ENCODE results near the gene PON1.

Gene PON1

DNA sequence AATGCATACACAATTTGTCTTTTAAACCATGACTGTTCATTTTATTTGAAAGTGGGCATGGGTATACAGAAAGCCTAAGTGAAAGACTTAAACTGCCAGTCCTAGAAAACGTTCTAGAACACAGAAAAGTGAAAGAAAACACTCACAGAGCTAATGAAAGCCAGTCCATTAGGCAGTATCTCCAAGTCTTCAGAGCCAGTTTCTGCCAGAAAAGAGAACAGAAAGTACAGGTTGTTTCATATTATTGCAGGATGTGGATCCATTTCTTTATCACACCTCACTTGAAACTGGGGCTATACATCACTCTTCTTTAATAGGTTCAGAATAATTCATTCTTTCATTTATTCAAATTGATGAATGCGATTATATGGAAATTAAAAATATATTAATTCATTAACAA lies 7.7 kb downstream of the PON1 start:
- no peak for DNase-seq

DNA sequence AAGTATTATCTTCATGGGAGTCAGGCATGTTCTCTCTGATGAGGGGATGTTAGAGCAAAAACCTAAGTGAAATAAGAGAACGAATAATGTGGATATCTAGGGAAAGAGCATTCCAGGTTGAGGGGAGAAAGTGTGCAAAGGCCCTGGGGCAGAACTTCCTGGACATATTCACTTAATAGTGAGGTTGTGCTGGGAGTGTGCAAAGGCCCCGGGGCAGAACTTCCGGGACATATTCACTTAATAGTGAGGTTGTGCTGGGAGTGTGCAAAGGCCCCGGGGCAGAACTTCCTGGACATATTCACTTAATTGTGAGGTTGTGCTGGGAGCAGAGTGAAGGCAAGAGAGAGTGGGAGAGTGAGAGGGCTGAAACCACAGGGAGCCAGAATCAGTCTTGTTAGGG lies 11.8 kb downstream of the PON1 start:
- DNase-seq, result no peak

DNA sequence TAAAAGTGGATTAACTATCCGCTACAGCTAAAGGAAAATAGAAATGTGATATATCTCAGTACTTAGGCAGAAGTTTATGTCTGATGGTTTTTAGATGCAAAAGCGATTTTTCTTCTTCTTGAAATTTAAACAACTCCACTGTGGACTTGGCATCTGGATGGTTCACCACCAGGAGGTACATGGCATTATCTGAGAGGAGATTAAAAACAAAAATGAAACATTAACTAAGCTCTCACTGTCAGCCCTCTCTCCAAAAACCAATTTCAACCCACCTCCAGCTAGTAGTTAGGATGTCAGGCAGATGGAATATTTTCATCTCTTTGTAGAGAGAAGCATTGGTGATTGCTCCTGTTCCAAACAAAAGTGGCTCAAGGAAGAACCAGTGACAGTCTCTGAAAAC lies 12.9 kb downstream of the PON1 start:
- DNase-seq, result no peak

DNA sequence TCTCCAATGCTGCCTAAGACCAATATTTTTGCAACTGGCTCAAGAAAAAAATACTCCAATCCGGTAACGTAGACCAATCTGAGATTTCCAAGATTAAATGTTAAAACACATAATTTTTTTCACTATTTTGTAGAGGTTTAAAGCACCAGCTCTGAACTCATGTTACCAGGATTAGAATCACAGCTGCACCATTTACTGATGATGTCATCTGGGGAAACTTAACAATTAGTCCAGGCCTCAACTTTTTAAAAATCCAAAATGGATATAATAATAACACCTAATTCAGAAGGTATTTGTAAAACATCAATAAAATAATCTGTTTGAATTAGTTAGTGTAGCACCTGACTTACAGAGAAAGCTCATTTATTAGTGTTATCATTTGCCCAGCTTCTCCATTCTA lies 14.4 kb downstream of the PON1 start:
- no peak for DNase-seq

DNA sequence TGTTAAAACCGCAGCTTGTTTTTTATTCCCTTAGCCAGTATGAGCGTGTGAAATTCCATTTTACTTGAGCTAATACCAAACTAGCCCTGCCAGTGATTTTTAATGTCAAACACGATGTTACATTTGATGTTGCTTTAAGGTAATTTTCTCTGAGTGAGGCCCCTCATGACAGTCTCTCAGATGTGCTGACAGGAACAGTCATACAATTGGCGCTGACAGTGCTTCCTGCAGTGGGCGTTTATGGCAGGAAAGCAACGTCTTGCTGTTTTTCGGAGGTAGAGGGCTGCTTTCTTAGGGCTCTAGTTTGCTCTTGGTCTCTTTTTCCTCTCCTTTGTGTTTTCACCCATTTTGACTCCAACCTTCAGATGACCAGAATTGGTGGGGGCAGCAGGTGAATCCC lies 19.3 kb downstream of the PON1 start:
- peak; percentile 3 for DNase-seq

DNA sequence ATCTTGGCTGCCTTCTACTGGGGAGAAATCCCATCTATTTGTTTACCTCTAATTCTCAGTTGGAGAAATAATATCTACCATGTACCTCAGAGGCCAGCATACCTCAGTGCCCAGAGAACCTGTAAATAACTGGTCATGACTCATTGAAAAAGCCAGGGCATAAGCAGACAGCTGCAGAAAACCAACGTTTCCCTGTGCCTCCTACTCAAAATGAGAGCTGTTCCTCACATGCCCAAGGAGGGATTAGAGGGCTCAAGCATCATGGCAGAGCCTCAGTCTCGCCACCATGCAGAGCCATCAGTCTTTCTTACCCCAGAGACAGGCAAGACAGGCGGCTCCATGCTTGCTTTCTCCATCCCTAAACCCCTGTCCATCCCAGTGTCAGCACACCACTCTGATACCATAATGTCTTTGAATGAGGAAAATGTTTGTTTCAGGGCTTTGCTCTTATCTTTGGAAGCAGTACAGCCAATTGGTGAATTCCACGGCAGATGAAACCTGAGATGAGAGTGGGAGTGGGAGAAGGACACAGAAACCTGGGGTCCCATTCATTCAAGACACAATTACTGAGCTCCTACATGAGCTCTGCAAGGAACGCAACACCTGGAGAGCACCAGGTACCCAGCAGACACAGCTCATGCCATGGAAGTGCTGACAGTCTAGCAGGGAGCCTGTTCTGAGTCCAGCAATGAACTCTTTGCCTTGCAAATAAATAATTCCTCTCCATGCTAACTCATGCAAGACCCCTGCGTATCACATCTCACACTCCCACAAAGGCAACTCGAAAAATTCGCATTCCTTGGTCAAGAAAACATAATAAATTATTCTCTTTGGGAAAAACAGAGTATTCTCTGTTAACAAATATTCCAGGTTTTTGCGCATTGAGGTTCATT lies 21.1 kb downstream of the PON1 start:
- no peak for DNase-seq

DNA sequence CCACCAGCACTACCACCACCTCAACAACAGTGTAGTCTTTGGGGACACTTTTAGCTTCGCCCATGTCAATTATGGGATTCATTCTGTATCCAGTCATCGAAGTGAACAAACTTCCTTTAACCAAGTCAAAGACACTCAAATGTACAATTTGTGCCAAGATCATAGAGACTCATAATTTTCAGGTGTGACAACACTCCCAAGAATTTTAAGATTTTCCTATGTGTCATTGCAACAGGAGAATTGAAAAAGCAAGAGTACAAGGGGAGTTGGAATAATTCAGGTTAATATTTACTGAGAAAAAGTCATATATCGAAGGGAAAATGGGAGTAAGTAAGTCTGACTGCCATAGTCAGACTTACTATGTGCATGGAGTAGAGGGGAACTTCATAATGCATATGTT lies 26.2 kb downstream of the PON1 start:
- DNase-seq, result no peak

DNA sequence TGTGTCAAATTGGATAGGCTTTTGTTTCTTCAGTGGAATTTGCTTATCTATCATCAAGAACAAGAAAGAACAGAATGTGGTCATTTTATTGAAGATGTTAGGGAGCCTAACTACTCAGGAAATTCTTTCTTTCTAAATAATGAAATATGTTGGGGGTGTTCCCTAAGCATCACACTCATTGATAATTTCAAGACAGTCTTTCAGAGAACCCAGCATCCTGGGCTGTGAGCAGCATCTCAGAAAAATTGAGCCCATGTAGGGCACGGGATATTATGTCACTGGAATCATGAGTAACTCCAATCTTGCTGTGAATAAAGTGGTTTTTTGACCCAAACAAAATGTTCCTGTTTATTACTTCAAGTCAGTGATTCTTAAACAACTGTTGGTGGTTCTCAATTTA lies 27.3 kb downstream of the PON1 start:
- no peak for DNase-seq

DNA sequence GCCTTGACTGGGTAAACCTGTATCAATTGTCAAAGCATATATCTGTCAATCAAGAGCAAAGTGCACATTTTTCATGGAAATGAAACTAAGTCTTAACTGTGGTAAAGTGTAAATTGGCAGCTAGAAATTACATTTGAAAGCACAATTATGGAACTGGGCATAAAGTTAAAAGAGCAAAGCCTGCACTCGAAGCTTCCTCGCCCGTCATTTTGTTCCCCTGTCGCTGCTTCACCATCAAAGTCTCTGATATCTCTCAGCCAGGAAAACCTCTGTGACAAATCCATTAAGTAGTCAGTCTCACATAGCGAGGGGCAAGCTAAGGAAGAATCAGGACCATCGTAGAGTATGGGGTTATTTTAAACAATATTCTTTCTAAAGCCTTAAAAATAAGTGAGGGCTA lies 27.9 kb downstream of the PON1 start:
- DNase-seq, result no peak

DNA sequence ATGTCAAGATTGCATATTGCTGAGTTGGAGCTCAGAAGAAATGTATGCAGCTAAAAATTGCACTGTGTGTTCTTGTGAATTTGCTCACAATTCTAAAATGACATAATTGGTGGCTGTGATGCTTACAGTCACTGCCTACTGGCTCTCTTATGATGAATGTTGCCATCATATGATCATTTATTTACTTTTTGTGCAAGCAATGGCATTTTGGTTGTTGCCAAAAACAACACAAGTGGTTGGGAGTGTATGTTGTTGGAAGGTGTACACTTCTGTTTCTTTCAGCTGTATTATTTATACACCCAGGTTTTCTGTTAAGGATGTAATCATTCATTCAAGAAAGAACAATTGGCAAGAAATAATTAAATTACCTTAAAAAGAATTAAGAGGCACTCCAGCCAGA lies 28.9 kb downstream of the PON1 start:
- DNase-seq, result no peak

DNA sequence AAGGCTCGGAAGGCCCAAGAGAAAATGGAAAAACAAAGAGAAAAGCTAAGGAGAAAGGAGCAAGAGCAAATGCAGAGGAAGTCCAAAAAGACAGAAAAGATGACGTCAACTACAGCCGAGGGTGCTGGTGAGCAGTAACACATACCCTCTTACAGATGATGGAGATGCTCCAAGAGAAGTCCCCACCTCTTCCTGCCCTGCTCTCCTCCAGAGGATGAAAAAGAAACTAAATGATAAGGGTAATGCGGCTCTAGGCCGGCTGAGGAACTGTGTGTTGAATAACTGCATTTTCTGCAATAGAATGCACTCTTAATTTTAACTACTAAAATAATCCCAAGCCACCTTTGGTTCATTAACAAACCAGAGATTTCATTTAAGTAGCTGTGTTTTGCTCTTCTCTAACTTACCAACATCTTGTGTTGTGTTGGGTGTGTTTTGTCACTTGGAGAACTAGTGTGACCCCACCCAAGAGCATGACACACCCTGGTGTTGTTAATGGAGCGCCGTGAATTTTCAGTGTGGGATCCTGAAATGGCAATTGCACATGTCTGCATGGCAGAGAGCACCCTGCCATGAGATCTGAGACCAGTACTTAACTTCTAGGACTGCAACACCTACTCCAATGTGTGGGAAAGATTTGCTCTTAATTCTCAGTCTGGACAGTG lies 34.0 kb downstream of the PON1 start:
- no peak for DNase-seq

DNA sequence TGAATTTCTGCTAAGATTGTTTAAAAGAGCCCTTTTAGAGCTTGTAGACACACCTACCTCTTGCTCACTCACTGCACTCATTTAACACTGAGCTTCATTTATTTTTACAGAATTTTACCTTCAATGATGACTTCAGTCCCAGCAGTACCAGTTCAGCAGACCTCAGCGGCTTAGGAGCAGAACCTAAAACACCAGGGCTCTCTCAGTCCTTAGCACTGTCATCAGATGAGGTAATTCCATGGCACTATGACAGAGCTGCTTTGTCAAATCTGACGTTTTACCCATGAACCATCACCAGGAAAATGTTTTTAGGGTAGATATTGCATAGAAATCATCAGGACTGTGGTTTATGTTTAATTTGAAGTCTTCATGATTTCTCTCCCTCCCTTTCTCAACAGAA lies 38.2 kb downstream of the PON1 start:
- no peak for DNase-seq

DNA sequence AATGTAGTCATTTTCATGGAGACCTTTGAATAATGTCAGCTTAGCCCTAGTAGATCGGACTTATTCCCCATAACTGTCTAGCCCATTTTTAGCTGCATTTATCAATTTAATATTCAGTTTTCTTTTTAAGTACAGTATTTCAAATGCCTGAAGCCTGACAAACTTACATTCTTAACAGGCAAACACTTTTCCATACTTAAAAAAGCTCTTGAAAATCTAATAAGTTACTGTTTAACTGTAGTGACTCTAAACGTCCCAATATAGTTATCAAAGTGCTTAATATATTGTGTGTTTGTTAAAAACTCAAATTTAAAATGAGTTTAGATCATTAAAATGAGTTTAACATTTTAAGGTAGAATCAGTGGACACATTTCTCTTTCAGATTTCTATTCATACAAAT lies 44.9 kb downstream of the PON1 start:
- no peak for DNase-seq

DNA sequence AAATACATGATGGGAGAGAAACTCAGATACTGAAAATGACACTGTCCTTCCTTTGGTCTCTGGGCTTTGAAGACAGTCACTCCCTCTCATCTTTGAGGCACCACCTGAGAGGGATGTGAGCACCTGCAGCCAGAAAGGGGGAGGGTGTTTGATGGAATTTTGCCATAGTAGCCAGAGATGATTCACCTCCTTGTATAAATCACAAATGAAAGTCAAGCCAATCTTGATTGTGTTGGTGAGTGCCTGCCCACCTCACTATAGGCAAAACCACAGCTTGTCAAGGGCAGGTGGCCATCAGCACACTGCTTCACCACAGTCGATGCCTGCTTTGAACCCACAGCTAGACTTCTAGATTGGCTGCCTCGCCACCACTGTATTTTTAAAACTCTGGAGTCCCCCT lies 48.2 kb downstream of the PON1 start:
- no peak for DNase-seq

DNA sequence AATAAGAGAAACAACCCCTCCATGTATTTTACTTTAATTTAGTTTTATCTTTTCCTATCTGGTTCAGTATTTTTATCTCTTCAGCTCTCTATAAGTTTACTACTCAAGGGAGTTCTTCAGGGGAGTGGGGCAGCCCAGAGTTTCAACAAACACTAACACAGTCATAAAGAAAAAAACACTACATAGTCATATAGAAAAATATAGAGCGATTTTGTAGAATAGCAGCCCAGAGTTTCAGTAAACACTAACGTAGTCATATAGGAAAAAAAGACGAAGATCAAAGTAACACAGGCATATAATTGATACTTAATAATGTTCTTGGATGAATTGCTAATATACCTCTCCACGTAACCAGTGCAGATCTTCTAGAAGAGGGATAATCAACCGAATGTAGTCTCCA lies 54.7 kb downstream of the PON1 start:
- no peak for DNase-seq

DNA sequence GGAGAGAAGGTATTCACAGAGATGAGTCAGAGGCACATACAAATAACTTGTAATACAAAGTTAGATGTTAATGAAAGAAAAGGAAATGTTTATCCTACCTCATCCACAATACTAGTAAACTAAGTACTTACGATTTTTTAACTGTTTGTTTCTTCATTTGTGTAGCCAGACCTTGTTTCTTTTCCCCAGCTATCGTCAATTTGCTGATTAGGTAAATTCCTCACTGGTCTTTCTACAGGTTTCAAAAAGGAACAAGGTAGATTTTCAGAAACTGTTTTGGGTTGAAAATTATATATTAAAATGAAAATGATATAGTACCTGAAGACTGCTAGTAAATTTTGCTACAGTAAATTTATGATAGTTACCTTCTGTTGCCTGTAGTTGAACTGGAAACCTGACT lies 56.6 kb downstream of the PON1 start:
- no peak for DNase-seq

DNA sequence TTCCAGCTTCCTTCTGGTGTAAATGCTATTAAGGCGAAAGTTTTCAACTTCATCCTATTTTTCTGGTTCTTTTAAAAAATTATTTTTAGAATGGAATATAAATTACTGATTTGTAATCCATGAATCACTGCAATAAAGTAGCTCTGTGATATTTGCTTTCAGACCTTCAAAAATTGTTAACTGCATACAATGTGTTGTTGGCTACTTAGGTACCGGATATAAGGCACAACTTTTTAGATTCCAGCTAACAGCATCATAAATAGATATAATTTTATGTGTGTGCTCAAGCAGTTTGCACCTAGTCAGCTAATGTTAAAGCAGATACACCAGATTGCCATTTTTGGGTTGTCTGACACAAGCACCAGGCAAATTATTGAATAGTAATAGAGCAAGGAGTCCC lies 58.7 kb downstream of the PON1 start:
- no peak for DNase-seq

DNA sequence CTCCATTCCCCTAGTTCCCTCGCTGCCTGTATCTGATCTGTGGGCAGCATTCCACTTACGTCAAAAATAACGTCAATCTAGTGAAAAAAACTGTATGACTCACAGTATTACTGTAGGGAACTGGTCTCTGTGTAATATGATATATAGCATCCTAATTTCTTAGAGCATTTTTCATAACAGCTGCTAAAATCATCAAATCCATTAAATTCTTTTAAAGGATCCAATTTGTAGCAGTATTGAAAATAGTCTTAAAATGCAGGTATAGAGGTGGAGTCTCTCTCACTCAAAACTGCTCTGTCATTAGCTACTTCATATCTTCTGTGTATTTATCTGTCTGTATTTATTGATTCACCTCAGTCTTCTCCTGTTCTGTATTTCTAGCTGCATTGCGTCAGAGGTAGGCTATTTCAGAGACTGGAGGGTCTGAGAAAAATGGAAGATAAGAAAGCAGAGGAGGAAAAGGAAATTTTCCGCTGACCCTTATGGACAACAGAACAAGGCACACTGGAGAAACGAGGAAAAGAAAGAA lies 59.9 kb downstream of the PON1 start:
- DNase-seq, result no peak

DNA sequence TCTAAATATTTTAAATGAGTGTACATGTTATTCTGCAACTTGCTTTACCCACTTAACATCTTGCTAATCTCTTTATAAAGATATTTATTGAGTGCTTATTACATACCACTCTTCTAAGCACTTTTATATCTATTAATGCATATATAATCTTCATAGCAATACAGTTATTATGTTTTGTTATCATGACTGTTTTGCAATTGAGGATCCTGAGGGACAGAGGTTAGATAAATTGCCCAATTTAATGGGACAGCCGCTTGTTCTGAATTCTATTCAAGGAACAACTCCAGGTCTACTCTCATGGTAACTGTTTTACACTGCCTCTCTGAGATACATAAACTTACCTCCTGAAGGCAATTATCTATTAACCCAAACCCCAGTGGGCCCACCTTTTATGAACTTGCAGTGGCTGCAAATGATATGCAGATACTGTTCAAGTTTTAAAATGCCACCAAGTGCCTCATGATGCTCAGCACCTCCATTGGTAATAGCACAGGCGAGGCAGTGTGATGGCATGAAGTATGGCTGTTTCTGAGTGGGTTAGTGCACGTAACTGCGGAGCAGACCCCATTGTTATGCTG lies 60.5 kb downstream of the PON1 start:
- DNase-seq, result no peak

DNA sequence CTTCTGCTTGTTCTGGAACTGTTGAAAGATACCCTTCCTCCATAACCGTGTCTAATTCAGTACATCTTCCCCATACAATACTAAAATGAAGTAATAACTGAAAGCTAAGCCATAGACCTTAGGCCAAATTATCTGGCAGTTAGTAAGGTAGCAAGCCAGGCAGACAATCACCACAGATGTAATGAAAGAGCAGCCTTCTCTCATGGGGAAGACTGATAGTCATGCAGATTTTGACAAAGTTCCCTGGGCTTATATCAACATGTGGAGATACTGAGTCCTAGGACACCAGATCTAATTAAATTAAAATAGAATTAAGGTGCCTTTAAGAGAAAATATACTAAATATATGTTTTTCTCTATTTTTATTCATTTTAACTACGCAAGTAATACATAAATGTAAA lies 61.5 kb downstream of the PON1 start:
- DNase-seq, result no peak

DNA sequence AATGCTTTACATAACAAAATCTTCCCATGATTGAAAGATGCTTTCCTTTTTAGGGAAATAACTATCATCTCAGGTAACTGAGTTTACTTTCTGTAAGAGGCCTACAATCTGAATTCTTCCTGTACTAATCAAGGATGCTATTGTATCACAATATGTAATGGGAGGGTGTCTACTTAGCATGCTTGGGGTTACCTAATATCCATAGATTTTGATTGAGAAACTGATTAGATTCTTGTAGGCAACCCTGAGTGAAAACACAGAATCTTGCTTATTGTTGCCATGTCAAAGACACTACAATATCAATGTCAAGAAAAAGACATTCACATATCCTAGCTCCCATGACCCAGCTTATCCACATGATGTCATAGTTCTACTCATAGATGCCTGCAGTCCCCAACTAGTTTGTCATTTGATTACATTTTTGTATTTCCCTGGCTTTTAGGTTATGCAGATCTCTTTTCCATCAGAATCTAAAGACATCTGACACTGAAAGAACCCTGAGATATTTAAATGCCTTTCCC lies 62.4 kb downstream of the PON1 start:
- no peak for DNase-seq

DNA sequence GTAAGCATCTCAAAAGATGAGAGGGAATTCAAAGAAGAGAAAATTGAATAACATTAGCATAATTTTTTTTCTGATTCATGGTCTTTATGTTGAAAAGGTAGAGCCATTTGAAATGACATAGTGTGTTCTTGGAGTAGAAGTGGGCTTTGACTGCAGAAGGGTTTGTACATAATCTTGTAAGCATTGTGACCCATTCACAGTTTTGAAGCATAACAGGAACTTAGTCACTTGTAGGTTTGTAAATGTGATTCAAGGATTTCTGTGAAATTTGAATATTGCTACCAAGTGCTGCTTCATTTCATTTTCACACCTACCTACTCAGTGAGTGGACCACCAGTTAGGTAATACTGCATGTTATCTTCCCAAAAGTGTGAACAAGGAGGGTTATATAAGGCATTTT lies 68.6 kb downstream of the PON1 start:
- DNase-seq, result no peak

DNA sequence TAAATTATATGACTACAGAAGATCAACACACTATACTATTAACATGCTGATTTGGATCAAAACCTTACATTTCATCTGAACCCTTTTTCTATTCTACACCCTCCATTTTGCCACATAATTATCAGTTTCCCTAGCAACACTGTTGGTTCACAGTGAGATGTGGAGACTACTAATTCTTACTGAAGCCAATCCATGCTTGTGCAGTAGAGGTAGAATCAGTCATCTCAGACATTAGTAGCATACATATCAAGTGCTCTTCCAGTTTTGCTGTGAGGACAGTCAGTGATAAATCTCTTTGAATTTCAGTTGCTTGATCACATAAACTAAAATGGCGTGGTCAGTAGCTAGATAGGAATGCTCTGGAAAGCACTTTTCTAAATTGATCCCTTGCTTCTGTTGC lies 70.3 kb downstream of the PON1 start:
- no peak for DNase-seq

DNA sequence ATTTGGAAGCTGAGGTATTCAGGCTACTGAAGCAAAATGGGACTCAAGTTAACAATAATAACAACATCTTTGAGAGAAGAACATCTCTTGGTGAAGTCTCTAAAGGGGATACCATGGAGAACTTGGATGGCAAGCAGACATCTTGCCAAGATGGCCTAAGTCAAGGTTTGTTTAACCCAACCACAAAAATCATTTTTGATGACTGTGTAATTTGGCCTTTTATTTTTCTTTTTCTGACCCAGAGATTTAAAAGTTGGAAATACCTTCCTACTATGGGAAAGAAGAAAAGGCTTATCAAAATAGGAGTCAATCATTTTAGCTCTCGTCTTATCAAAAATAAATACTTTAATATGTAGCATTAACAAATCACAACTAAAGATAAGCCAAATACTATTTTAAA lies 72.4 kb downstream of the PON1 start:
- no peak for DNase-seq

Measured in activated CD4-positive, alpha-beta T cell treated with anti-CD3 and anti-CD28 coated beads for 48 hours (primary cell).